Activated naive CD4-positive, alpha-beta T cell treated with anti-CD3 and anti-CD28 coated beads, Interleukin-2, amount 50 U/mL, for 24 hours (primary cell): ENCODE data around the gene TNS1.

Experiments used
- H3K27ac Mint-ChIP-seq: one replicate; pipeline ENCODE4 v1.8.0; 2021; ENCODE audit warnings: mild to moderate bottlenecking, mixed read lengths
- H3K27me3 Mint-ChIP-seq: one replicate; pipeline ENCODE4 v1.8.0; 2021; ENCODE audit warnings: mixed read lengths
- H3K36me3 Mint-ChIP-seq: one replicate; pipeline ENCODE4 v1.8.0; 2021; ENCODE audit warnings: mixed read lengths
- H3K4me1 Mint-ChIP-seq: one replicate; pipeline ENCODE4 v1.8.0; 2021; ENCODE audit warnings: mixed read lengths
- H3K4me3 Mint-ChIP-seq: one replicate; pipeline ENCODE4 v1.8.0; 2021; ENCODE audit warnings: mild to moderate bottlenecking, mixed read lengths
- H3K9me3 Mint-ChIP-seq: one replicate; pipeline ENCODE4 v1.8.0; 2021; ENCODE audit warnings: mixed read lengths

Gene TNS1

DNA sequence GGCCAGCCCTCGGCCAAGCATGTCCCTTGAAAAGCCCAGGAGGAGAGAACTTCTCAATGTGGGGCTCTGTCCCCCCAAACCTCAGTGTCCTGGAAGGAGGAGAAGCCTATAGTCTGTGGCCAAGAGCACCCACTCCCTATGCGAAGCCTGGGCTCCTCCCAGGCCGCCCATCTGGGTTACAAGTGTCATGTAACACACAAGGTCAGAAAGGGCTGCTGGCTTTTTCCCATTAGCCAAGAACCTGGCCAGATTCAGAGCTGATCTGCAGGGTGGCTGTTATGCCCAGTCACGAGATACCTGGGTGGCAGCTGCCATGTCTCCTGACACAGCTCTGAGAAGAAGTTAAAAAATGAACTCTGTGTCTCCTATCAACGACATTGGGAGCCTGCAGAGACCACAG lies 170.7 kb downstream of the TNS1 start:
- no peak overlapping the region for H3K27ac Mint-ChIP-seq
- H3K4me3 Mint-ChIP-seq, result no peak overlapping the region
- H3K36me3 Mint-ChIP-seq, result no peaks in the 10 kb centered on the region
- no peaks in the 10 kb centered on the region for H3K4me1 Mint-ChIP-seq
- no peaks in the 10 kb centered on the region for H3K9me3 Mint-ChIP-seq
- H3K27me3 Mint-ChIP-seq, result no peaks in the 10 kb centered on the region

- Mint-ChIP-seq H3K27me3 (no peaks in the 10 kb centered on the region), H3K27ac (no peak overlapping the region), H3K36me3 (no peaks in the 10 kb centered on the region), H3K4me3 (no peak overlapping the region), H3K4me1 (no peaks in the 10 kb centered on the region), H3K9me3 (no peaks in the 10 kb centered on the region)
Measured at GRCh38 chr2:217831306-217831705, 171.5 kb downstream of the TNS1 start.

DNA sequence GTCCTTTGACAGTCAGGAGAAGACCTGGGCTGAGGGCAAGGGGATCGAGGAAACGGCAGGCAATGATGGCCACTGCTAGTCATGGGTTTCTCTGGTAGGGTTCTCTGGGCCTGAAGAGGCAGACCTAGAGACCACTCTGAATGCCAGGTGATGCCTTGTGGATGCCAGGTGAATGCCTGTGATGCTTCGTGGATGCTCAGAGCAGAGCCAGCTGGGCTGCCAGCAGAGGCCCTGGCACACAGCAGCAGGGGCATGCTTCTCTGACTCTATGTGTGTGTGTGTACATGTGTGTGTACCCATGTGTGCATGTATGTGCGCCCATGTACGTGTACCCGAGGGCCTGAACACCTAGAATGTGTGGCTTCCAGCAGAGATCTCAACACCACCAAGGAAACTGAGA lies 172.0 kb downstream of the TNS1 start:
- no peaks in the 10 kb centered on the region for H3K36me3 Mint-ChIP-seq

GRCh38 chr2:217830061-217830460 lies 172.7 kb downstream of the TNS1 start:
- H3K27ac Mint-ChIP-seq, result no peak overlapping the region
- no peak overlapping the region for H3K4me3 Mint-ChIP-seq
- no peaks in the 10 kb centered on the region for H3K4me1 Mint-ChIP-seq
- no peaks in the 10 kb centered on the region for H3K27me3 Mint-ChIP-seq
- H3K36me3 Mint-ChIP-seq, result no peaks in the 10 kb centered on the region
- H3K9me3 Mint-ChIP-seq, result no peaks in the 10 kb centered on the region

More for the DNA sequence above, 172.0 kb downstream of the TNS1 start:
- Mint-ChIP-seq H3K9me3 (no peaks in the 10 kb centered on the region), H3K27me3 (no peaks in the 10 kb centered on the region), H3K27ac (no peak overlapping the region), H3K4me3 (no peak overlapping the region), H3K4me1 (no peaks in the 10 kb centered on the region)

DNA sequence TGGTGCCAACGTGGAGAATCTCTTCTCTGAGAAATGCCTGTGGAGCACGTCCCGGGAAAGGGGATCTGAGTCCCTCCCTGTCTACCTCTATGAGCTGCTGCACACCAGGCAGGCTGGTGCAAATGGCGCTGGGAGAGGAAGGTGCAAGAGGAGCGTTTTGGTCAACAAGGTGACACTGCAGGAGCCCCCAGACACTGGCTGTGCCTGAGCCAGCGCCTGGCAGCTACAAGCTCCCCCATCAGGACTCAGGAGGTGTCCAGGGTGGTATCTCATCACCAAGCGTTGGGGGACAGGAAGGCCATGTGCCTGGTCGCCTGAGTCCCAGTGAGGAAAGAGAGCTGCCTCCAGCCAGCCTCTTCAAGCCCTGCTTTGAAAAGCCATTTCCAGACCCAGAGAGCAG lies 173.4 kb downstream of the TNS1 start:
- Mint-ChIP-seq H3K9me3 (no peaks in the 10 kb centered on the region), H3K36me3 (no peaks in the 10 kb centered on the region), H3K27ac (no peak overlapping the region), H3K4me1 (no peaks in the 10 kb centered on the region), H3K4me3 (no peak overlapping the region), H3K27me3 (no peaks in the 10 kb centered on the region)

GRCh38 chr2:217828336-217828735 lies 174.5 kb downstream of the TNS1 start:
- H3K9me3 Mint-ChIP-seq, result no peaks in the 10 kb centered on the region
- H3K4me1 Mint-ChIP-seq, result no peaks in the 10 kb centered on the region
- H3K27ac Mint-ChIP-seq, result no peak overlapping the region
- H3K36me3 Mint-ChIP-seq, result no peaks in the 10 kb centered on the region
- H3K4me3 Mint-ChIP-seq, result no peak overlapping the region
- no peaks in the 10 kb centered on the region for H3K27me3 Mint-ChIP-seq

DNA sequence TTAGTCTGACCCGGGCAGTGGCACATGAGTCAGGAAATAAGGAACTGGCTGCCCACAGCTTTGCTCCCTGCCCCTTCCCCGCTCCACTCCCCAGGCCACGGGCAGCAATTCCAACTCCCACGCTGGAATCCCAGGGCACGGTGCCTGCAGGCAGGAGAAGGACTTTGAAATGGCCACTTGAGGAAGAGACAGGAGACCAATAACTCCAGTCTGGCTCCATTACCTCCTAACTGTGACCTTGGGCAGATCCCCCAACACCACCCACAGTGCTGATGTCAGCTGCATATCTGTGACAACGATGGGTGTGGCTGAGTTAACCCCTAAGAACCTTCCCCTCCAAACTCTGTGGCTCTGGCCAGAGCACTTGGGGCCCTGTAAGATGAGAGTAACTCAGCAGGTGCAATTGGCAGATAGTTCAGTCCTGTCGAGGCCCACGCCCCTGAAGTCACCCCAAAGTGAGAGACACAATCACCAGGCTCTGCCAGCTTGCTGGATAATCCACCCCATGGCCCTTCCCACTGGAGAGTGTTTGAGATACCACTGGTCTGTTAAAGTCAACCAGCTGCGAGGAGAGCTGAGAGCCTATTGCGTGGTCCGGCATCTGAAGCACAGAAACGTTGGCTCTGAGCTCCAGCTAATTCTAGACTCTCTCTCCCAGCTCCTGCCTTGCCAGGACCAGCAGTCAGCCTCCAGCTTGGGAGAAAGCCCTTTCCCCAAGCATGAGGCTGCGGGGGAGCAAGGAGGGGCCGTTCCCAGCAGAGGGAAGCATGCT lies 175.2 kb downstream of the TNS1 start:
- Mint-ChIP-seq H3K36me3 (no peaks in the 10 kb centered on the region), H3K27me3 (no peaks in the 10 kb centered on the region), H3K27ac (no peak overlapping the region), H3K4me1 (no peaks in the 10 kb centered on the region), H3K9me3 (no peaks in the 10 kb centered on the region), H3K4me3 (no peak overlapping the region)

DNA sequence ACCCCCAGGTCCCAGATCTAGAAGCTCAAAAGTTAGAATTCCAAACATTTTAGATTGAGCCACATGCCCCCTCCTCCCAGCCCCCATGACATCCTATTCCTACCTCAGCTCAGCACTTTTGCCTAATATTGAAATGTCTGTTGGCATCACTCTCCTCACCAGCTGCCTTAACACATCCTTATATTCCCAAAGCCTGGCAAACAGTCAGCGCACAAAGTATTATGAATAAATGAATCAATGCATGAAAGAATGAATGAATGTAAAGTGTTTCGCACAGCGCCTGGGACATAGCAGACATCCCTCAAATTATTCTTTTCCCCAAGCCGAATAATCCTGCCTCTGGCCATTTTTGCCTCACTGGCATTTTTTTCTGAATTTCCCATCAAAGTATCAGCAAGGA lies 175.8 kb downstream of the TNS1 start:
- no peaks in the 10 kb centered on the region for H3K27me3 Mint-ChIP-seq
- H3K4me3 Mint-ChIP-seq, result no peak overlapping the region

GRCh38 chr2:217826520-217826919 lies 176.3 kb downstream of the TNS1 start:
- Mint-ChIP-seq H3K27me3 (no peaks in the 10 kb centered on the region), H3K4me3 (no peak overlapping the region), H3K4me1 (no peaks in the 10 kb centered on the region), H3K36me3 (no peaks in the 10 kb centered on the region), H3K9me3 (no peaks in the 10 kb centered on the region), H3K27ac (no peak overlapping the region)

More for the DNA sequence above, 175.8 kb downstream of the TNS1 start:
- Mint-ChIP-seq H3K4me1 (no peaks in the 10 kb centered on the region), H3K27ac (no peak overlapping the region), H3K36me3 (no peaks in the 10 kb centered on the region), H3K9me3 (no peaks in the 10 kb centered on the region)

DNA sequence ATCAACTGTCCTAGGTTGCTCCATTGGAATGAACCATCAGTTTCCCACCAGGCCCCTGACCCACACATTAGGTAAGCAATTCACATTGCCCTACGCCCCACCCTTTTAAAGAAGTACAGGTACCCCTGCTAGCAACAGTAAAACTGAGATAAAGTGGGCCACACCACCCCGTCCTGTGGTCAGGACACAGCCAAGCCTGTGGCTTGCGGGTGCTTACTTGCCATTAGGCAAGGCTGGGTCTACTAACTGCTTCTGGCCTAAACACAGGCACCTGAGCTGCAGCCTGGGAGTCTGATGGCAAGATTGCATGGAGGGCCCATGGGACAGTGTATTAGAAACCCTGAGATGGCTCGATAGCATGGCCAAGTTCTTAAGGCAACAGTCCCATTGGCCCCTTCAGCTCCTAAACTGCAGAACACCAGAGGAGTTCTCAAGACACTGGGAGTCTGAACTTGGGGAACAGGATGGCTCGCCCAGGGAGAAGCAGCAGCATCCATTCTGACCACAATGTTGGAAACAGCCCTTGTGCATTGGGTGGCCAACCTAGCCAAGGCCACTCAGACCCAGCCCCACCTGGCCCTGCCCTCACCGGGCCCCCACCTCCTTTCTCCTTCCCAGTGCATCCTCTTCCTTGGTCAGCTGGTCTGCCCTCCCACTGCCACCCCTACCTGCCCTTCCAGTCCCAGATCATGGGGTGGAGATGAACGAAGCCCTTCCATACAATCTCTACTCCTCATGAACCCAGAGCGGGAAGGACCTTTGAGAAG lies 177.1 kb downstream of the TNS1 start:
- Mint-ChIP-seq H3K4me3 (no peak overlapping the region), H3K4me1 (no peaks in the 10 kb centered on the region), H3K27me3 (no peaks in the 10 kb centered on the region), H3K9me3 (no peaks in the 10 kb centered on the region), H3K36me3 (no peaks in the 10 kb centered on the region), H3K27ac (no peak overlapping the region)

- H3K27ac Mint-ChIP-seq, result no peak overlapping the region
- H3K4me1 Mint-ChIP-seq, result no peaks in the 10 kb centered on the region
- H3K27me3 Mint-ChIP-seq, result no peaks in the 10 kb centered on the region
- no peak overlapping the region for H3K4me3 Mint-ChIP-seq
- no peaks in the 10 kb centered on the region for H3K9me3 Mint-ChIP-seq
- no peaks in the 10 kb centered on the region for H3K36me3 Mint-ChIP-seq
Measured at GRCh38 chr2:217824223-217824622, 178.6 kb downstream of the TNS1 start.

DNA sequence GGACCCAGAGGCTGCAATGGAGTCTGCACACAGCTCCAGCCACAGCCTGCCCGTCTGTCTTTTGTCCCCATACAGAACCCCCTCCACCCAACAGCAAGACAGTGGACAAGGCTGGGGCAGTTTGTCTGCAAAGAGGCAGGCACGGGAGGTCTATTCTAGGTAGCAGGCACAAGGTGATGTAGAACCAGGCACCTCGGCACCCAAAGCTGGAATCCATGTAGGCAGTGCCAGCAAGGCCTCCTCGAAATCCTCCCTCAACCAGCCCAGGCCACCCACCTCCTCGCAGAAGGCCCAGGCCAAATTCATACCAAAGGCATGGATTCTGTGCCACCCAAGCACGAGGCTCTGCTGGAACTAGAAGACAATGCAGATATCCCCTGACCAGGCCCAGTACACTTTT lies 179.2 kb downstream of the TNS1 start:
- no peaks in the 10 kb centered on the region for H3K36me3 Mint-ChIP-seq
- H3K4me3 Mint-ChIP-seq, result no peak overlapping the region
- H3K9me3 Mint-ChIP-seq, result no peaks in the 10 kb centered on the region
- H3K27me3 Mint-ChIP-seq, result no peaks in the 10 kb centered on the region
- H3K4me1 Mint-ChIP-seq, result no peaks in the 10 kb centered on the region
- no peak overlapping the region for H3K27ac Mint-ChIP-seq

DNA sequence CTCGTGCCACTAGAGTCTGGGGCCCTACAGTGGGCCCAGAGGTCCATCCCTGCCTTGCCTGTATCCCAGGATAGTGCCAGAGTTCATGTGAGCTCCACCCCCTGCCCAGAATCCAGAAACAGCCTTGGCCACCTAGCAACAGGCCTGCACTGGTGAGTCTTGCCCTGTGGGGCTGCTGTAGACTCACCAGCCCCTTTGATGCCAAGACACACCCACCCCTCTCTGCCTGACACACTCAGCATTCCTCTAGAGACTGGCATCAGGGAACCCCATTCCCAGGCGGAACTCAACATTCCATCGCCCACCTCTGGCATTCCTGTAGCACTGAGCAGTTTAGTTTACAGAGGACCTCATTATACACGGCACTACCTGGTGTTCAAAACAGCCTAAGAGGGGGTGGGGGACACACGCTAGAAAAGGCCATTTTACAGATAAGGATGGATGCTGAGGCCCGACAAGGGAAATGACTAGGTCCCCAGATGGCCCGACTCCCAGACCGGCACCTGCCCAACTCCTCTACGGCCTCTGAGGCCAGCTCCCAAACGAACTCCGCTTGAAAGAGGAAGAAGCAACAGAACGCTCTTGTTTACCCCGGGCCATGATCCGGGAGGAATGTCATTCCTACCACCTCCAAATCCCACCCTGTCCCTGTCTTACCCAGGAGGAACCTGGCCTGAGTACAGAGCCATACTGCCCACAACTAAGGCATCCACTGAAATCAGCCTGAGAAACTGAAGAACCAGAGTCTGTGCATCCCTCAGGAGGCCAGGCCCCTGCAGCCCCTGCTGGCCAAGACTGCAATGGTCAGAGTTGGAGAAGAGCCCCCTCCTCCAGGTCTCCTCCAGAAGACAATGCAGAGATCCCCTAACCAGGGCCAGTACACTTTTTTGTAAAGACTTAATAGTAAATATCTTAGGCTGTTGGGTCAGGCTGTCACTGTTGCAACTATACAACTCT lies 180.2 kb downstream of the TNS1 start:
- H3K27me3 Mint-ChIP-seq, result no peaks in the 10 kb centered on the region

DNA sequence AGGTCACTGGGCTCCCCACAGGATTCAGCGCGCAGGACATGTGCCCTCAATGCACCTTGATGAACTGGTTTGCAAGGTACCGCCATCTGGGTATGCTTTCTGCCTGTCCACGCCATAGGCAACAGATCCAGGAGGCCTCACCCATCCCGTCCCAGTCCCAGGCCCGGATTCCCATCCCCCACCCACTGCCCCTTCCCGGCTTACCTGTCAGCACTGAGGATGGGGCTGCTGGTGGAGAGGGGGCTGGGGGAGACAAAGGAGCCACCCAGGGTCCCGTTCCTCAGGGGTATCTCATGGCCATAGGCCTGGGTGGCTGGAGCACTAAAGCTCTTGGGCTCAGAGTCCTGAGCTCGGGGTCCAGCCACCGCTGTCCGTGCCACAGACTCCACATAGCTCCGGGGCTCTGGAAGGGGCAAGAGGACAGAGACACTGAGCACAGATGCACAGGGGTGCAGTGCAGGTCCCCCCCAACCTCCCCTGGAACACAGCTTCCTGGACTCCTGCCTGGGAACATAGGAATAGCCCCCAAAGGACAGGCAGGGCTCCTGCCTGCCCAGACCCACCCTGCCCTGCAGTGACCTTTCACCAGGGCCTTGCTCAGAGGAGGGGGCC lies 181.2 kb downstream of the TNS1 start:
- Mint-ChIP-seq H3K27me3 (no peaks in the 10 kb centered on the region), H3K36me3 (no peaks in the 10 kb centered on the region), H3K27ac (no peak overlapping the region), H3K4me1 (no peaks in the 10 kb centered on the region), H3K4me3 (no peak overlapping the region), H3K9me3 (no peaks in the 10 kb centered on the region)

More for the DNA sequence above, 180.2 kb downstream of the TNS1 start:
- Mint-ChIP-seq H3K36me3 (no peaks in the 10 kb centered on the region), H3K4me1 (no peaks in the 10 kb centered on the region), H3K27ac (no peak overlapping the region), H3K4me3 (no peak overlapping the region), H3K9me3 (no peaks in the 10 kb centered on the region)

DNA sequence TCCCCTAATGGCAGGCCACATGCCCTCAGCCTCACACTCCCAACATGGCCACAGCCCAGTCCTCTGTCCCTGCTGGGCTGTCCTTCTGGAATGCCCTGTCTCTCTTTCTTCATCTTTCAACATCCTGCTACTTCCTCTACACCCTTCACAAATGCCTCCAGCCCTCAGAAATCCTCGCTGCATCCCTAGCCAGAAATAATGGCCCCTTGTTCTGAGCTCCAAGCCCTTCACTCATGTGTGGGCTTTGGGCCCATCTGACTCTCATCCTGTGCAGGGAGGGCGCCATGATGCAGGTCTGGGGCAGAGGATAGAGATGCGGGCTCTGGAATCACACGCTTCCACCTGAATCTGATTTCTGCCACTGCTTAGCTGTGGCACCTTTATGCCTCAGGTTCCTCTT lies 181.9 kb downstream of the TNS1 start:
- Mint-ChIP-seq H3K36me3 (no peaks in the 10 kb centered on the region), H3K27ac (no peak overlapping the region), H3K4me3 (no peak overlapping the region), H3K4me1 (no peaks in the 10 kb centered on the region), H3K27me3 (no peaks in the 10 kb centered on the region), H3K9me3 (no peaks in the 10 kb centered on the region)
